Middle frontal gyrus (tissue), 1 donor: ENCODE measurements around the gene CHMP4B.

ENCODE experiments used
- DNase-seq: peaks from one replicate; pipeline ENCODE4 v3.0.0-alpha.2; 2015; ENCODE audit warnings: low spot score; ENCODE audit errors: extremely low spot score

The CHMP4B gene

GRCh38 chr20:33839591-33839990 is 28.4 kb downstream of the CHMP4B start:
- DNase-seq: no peak

- no peak for DNase-seq
Measured at GRCh38 chr20:33840160-33840559, 29.0 kb downstream of the CHMP4B start.

DNA sequence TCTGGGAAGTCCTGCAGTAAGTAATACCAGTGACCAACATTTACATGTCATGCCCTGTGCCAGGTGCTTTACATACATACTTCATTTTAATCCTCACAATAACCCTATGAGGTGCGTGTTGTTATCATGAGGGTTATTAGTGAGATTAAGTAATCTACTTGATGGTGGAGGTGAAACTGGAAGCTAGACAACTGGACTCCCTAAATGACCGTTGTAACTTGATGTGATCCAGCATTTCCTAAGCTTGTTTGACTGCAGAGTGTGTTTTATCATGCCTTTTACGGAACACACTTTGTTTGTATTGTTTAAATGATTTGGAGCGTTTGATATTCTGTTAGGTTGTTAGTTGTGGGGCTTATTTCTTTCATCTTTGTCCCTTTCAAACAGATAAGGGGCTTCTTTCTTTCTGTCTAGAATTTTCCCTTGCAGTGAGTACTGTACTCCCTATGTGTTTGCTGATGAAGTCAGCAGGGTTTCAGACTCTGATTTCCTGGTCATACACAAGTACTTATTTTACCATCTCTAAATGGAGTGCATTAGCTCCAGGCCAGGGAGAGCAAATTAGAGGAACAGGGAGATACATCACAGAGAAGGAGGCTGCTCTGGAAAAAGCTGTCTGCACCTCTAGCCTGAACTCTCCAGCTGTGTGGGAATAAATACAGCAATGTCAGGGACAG is 29.7 kb downstream of the CHMP4B start:
- no peak for DNase-seq

GRCh38 chr20:33841436-33841799 is 30.3 kb downstream of the CHMP4B start:
- no peak for DNase-seq

DNA sequence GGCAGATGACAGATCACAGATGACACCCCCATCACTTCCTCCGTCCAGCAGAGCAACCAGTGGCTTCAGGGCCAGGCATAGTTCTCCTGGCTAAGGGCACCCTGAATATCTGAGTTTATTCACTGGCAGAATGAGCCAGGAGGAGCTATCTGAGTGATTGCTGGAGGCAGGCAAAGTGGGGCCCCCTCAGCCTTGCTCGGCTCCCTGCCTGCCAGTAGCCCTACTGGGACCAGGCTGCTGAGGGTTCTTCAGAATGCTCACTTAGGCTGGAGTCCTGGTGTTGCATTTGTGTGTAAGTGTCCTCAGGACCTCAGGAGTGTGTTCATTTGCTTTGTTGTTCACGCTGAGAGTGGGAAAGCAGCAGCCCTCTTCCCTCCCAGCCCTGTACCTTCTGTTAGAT is 31.2 kb downstream of the CHMP4B start:
- no peak for DNase-seq

DNA sequence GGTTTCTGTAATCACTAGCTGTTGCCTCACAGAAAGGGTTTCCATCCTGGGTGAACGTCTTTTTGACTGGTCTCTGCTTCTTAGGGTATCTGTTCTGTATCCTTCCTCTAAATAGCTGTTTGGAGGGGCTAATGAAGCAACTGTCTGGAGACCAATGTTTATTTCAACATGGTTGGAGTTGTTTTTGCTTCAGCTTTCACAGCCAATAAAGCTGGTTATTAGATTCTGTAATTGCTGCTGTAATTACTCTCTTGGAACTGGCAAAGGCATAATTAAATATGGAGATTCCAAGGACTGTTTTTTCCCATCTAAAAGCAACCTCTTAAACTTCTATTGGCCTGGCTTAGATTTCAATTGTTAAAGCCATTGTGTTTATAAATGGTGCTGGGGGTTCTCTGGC is 31.9 kb downstream of the CHMP4B start:
- DNase-seq: no peak

- no peak for DNase-seq
Measured at GRCh38 chr20:33843854-33844253, 32.7 kb downstream of the CHMP4B start.

GRCh38 chr20:33846291-33846935 is 35.3 kb downstream of the CHMP4B start:
- no peak for DNase-seq

GRCh38 chr20:33847006-33847405 is 35.9 kb downstream of the CHMP4B start:
- no peak for DNase-seq

DNA sequence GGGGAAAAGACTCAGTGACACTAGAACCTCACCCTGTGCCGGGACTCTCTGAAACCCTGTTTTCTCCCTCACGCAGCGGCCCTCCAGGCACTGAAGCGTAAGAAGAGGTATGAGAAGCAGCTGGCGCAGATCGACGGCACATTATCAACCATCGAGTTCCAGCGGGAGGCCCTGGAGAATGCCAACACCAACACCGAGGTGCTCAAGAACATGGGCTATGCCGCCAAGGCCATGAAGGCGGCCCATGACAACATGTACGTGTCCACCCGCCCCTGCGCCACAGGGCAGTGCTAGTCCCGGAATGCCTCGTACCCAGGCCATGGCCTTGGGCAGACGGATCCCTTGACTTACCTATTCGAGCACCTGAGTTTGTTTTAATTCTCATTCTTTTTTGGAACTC is 37.2 kb downstream of the CHMP4B start:
- DNase-seq: no peak

GRCh38 chr20:33850159-33850558 is 39.0 kb downstream of the CHMP4B start:
- no peak for DNase-seq

- DNase-seq: no peak
Measured at GRCh38 chr20:33851842-33852466, 40.8 kb downstream of the CHMP4B start.

DNA sequence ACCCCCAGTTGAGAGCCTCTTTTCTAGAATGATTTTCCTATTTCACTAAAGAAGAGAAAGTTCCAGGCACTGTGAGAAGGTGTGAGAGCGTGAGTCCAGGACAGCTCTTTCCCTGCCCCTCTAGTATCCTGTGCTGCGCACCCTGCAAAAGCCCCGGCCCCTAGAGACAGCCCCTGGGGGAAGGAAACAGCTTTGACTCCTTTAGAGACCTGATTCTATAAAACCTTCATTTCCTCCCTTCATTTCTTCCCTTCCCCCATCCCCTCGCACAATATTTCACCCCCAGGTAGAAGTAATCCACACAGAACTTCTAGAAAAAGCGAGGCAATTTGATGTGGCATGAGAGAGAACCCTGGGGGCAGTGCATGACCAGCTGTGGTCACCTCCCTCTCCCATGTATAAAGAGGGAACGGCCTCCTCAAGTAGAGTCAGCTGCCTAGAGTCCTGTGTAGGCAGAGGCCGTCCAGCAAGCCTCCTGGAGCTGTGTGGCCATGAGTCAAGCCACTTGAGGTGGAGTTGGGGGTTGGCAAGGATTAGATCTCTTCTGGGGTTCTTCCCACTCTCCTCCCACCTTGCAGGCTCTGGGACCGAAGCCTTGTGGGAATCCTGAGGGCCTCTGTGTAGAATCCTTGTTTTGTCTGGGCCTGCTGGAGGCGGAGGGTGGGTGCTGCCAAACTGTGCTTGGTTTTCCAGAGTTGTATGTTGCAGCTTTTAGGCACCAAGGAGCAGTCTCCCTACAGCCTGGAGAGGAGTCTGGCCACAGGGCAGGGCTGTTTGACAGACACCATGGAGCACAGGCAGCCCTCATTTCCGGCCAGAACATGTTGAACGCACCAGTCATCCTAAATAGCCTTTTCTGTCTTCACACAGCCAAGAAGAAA is 41.7 kb downstream of the CHMP4B start:
- DNase-seq: no peak

DNA sequence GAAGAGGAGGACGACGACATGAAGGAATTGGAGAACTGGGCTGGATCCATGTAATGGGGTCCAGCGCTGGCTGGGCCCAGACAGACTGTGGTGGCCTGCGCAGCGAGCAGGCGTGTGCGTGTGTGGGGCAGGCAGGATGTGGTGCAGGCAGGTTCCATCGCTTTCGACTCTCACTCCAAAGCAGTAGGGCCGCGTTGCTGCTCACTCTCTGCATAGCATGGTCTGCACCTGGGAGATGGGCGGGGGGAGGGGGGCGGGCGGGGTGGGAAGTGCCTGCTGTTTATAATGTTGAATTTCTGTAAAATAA is 42.3 kb downstream of the CHMP4B start:
- no peak for DNase-seq

GRCh38 chr20:33857722-33858563 is 46.8 kb downstream of the CHMP4B start:
- DNase-seq: no peak

DNA sequence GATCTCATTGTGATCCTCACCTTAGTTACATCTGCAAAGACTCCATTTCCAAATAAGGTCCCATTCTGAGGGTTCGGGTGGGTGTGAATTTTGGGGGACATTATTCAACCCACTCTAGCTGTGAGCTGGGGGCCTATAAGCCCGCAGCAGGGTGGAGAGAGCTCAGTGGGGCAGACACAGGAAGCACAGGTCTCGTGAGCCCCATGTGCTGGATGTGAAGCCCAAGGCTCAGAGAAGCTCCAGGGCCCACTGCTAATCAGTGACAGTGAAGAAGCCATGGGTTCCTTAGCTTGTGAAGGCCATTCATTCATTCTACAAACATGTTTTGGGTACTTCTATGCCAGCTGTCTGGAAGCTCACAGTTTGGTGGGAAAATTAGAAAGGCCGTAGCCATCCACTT is 47.5 kb downstream of the CHMP4B start:
- no peak for DNase-seq

DNA sequence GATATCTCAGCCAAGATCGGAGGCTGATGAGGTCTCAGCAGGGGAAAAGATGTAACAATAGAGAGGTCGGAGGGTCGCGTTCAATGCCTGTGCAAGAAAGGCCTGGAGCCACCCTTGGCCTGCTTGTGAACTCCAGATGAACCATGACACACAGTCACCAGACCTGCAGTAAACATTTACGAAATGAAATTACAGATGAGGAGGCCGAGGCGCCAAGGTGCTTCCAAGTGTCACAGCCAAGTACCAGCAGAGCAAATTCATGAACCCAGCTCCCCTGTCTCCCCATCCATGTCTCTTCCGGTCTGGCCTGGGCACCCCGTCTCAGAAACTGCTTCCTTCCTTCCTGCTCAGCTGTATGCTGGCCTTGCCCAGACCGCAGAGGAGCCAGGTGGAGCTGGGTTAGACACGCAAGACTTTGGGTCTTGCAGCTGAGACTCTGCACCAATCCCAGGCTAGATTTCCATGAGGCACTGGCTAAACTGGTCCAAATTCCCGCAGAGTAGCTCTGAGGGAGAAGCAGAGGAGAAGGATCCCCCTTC is 48.1 kb downstream of the CHMP4B start:
- DNase-seq: no peak

- DNase-seq: no peak
Measured at GRCh38 chr20:33859751-33860150, 48.6 kb downstream of the CHMP4B start.

GRCh38 chr20:33861458-33861857 is 50.3 kb downstream of the CHMP4B start:
- DNase-seq: no peak

GRCh38 chr20:33862709-33863403 is 51.7 kb downstream of the CHMP4B start:
- DNase-seq: no peak
